ENCODE results near the gene BCL2L12. TPM values are rescaled to one million over a fixed set of nuclear protein-coding genes. Genes with fewer than 3 reads are reported as not detected.
"Not testable (repeated sequence)": the region's sequence is repeated elsewhere in the genome, so short reads cannot be mapped to it uniquely, and the experiment has no call there.

The BCL2L12 gene
- polyA plus RNA-seq, 1 of the 3 experiments (the other 2 are of a cell fraction): 27.9 TPM

- H3K9me2 ChIP-seq: no peaks in the 10 kb centered on the region
- H3K4me1 ChIP-seq (ENCODE audit: control insufficient read depth in 1 of 2, insufficient read depth in 2 of 2, low read depth in 1 of 2, low read length in 1 of 2): no peaks in the 10 kb centered on the region
- POLR2A ChIA-PET: no interaction called here
- H3K79me2 ChIP-seq (ENCODE audit: insufficient read depth): no peaks in the 10 kb centered on the region
- CTCF ChIA-PET: interaction anchor here (0.6 to 2.2 kb wide), 2 partner anchors 9 to 242 kb away, joined by 3 to 9 read pairs; no protein-coding TSS in a partner anchor
- no peaks in the 10 kb centered on the region for H3K36me3 ChIP-seq (replicated peaks in 1 of 2; ENCODE audit: control insufficient read depth in 1 of 2, insufficient read depth in 2 of 2, low read length in 1 of 2)
- H3F3A ChIP-seq (replicated peaks; ENCODE audit: insufficient read depth): no peaks in the 10 kb centered on the region
- no peaks in the 10 kb centered on the region for H3K27me3 ChIP-seq (ENCODE audit: insufficient read depth)
- DNase-seq: no peak
- H4K20me1 ChIP-seq (ENCODE audit: insufficient read depth): no peaks in the 10 kb centered on the region
- no peak overlapping the region for H3K27ac ChIP-seq (ENCODE audit: low read depth in 2 of 2, low read length in 1 of 2)
- H3K4me3 ChIP-seq (ENCODE audit: low read depth in 2 of 2, low read length in 1 of 2): no peak overlapping the region
- H3K9me3 ChIP-seq: no peaks in the 10 kb centered on the region
- no peak for TF ChIP-seq TAF1 (IDR thresholded peaks at IDR 0.05; ENCODE audit: borderline replicate concordance, low read depth, low read length)
- TF ChIP-seq RAD21 (IDR thresholded peaks at IDR 0.05; ENCODE audit: low read length): no peak
- TF ChIP-seq MAX (IDR thresholded peaks at IDR 0.05; ENCODE audit: low read depth): no peak
- TF ChIP-seq ELF1 (IDR thresholded peaks at IDR 0.05): no peak
- TF ChIP-seq NRF1 (IDR thresholded peaks at IDR 0.05; ENCODE audit: low read depth, low read length): no peak
- no peak for TF ChIP-seq MEF2A (IDR thresholded peaks at IDR 0.05; ENCODE audit: borderline replicate concordance, low read depth)
- no peak for TF ChIP-seq GABPA (IDR thresholded peaks at IDR 0.05; ENCODE audit: low read depth)
- TF ChIP-seq NFIC (IDR thresholded peaks at IDR 0.05; ENCODE audit: borderline replicate concordance): no peak
- TF ChIP-seq, protein P1, sequence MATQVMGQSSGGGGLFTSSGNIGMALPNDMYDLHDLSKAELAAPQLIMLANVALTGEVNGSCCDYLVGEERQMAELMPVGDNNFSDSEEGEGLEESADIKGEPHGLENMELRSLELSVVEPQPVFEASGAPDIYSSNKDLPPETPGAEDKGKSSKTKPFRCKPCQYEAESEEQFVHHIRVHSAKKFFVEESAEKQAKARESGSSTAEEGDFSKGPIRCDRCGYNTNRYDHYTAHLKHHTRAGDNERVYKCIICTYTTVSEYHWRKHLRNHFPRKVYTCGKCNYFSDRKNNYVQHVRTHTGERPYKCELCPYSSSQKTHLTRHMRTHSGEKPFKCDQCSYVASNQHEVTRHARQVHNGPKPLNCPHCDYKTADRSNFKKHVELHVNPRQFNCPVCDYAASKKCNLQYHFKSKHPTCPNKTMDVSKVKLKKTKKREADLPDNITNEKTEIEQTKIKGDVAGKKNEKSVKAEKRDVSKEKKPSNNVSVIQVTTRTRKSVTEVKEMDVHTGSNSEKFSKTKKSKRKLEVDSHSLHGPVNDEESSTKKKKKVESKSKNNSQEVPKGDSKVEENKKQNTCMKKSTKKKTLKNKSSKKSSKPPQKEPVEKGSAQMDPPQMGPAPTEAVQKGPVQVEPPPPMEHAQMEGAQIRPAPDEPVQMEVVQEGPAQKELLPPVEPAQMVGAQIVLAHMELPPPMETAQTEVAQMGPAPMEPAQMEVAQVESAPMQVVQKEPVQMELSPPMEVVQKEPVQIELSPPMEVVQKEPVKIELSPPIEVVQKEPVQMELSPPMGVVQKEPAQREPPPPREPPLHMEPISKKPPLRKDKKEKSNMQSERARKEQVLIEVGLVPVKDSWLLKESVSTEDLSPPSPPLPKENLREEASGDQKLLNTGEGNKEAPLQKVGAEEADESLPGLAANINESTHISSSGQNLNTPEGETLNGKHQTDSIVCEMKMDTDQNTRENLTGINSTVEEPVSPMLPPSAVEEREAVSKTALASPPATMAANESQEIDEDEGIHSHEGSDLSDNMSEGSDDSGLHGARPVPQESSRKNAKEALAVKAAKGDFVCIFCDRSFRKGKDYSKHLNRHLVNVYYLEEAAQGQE (IDR thresholded peaks at IDR 0.05; ENCODE audit: low read depth, low read length): no peak
- TF ChIP-seq CHD2 (IDR thresholded peaks at IDR 0.05; ENCODE audit: low read length, partially characterized antibody): no peak
- no peak for TF ChIP-seq CTCF (IDR thresholded peaks at IDR 0.05)
- TF ChIP-seq POLR2AphosphoS5 (IDR thresholded peaks at IDR 0.05; ENCODE audit: low read depth, low read length): no peak
- no peak for TF ChIP-seq TCF12 (IDR thresholded peaks at IDR 0.05)
- no peak for TF ChIP-seq JUND (IDR thresholded peaks at IDR 0.05)
- no peak for TF ChIP-seq PBX3 (IDR thresholded peaks at IDR 0.05)
- TF ChIP-seq FOXM1 (IDR thresholded peaks at IDR 0.05; ENCODE audit: low read depth): no peak
- no peak for TF ChIP-seq SIN3A (IDR thresholded peaks at IDR 0.05; ENCODE audit: borderline replicate concordance, low read depth, low read length)
- TF ChIP-seq TEAD4 (IDR thresholded peaks at IDR 0.05; ENCODE audit: borderline replicate concordance, insufficient read depth): no peak
- no peak overlapping the region for H3K4me2 ChIP-seq
- 77% methylated on average over 6 of the region's 6 CpGs for WGBS (ENCODE audit: low lambda C conversion rate)
- no peak overlapping the region for H2AFZ ChIP-seq (ENCODE audit: low read depth)
- H3K9ac ChIP-seq: no peak overlapping the region
These were observed 53.3 kb downstream of the BCL2L12 start for GRCh38 chr19:49718991-49719390.

DNA sequence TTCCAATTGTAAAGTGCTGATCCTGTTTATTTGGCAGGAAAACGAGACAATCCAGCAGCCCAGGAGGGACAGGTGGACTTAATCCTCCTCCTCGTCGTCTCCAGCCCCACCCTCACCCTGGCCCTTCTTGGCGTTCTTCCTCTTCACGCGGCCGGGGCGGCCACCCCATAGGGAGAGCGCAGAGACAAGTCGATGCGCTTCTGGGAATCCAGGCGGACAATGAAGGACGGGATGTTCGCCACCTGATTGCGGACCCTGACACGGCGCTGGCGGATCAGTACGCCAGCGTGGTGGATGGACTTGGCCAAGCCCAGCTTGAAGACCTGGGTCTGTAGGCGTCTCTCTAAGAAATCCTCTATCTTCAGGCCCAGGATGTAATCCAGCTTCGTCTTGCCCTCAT is 53.7 kb downstream of the BCL2L12 start:
- H3F3A ChIP-seq (replicated peaks; ENCODE audit: insufficient read depth); H3K4me2 ChIP-seq; H2AFZ ChIP-seq (ENCODE audit: low read depth); H4K20me1 ChIP-seq (ENCODE audit: insufficient read depth); H3K9ac ChIP-seq; H3K27ac ChIP-seq (ENCODE audit: low read depth in 2 of 2, low read length in 1 of 2); DNase-seq; H3K36me3 ChIP-seq (replicated peaks in 1 of 2; ENCODE audit: control insufficient read depth in 1 of 2, insufficient read depth in 2 of 2, low read length in 1 of 2); H3K27me3 ChIP-seq (ENCODE audit: insufficient read depth); H3K9me2 ChIP-seq; H3K79me2 ChIP-seq (ENCODE audit: insufficient read depth); H3K9me3 ChIP-seq; CTCF ChIA-PET; H3K4me3 ChIP-seq (ENCODE audit: low read depth in 2 of 2, low read length in 1 of 2); H3K4me1 ChIP-seq (ENCODE audit: control insufficient read depth in 1 of 2, insufficient read depth in 2 of 2, low read depth in 1 of 2, low read length in 1 of 2); POLR2A ChIA-PET: not testable (repeated sequence)
- 90% methylated on average over 22 of the region's 22 CpGs for WGBS (ENCODE audit: low lambda C conversion rate)
